Progenitor cell of endocrine pancreas (in vitro differentiated cells): ENCODE data around the gene TFAP2E. TPM values are rescaled to one million over a fixed set of nuclear protein-coding genes. Genes with fewer than 3 reads are reported as not detected.

ENCODE experiments used
- DNase-seq: peaks from one replicate; pipeline ENCODE4 v3.0.0; 2021; ENCODE audit warnings: low spot score; ENCODE audit not compliant: unreplicated experiment
- H3K27ac Mint-ChIP-seq: 2 replicates; pipeline ENCODE4 v1.8.0; 2021; ENCODE audit warnings: mild to moderate bottlenecking, moderate library complexity, mixed read lengths
- H3K27me3 Mint-ChIP-seq: 2 replicates; pipeline ENCODE4 v1.8.0; 2021; ENCODE audit warnings: mixed read lengths
- H3K36me3 Mint-ChIP-seq: 2 replicates; pipeline ENCODE4 v1.8.0; 2022; ENCODE audit warnings: mixed read lengths; ENCODE audit not compliant: insufficient read depth
- H3K4me1 Mint-ChIP-seq: 2 replicates; pipeline ENCODE4 v1.8.0; 2021; ENCODE audit warnings: low read depth, mixed read lengths
- H3K4me3 Mint-ChIP-seq: 2 replicates; pipeline ENCODE4 v1.8.0; 2021; ENCODE audit warnings: low read depth, mild to moderate bottlenecking, moderate library complexity, mixed read lengths
- H3K9me3 Mint-ChIP-seq: 2 replicates; pipeline ENCODE4 v1.8.0; 2021; ENCODE audit warnings: low read depth, mixed read lengths
- total RNA-seq: library from RNA; stranded (reverse); gene quantifications from 2 replicates; pipeline ENCODE4 v1.2.1, GENCODE V29; 2021
- TF ChIP-seq, protein P1 (sequence below): fragments of 200-600 bp; sonication (generic); IDR thresholded peaks from one replicate; pipeline ENCODE4 v1.5.0; 2021; ENCODE audit warnings: antibody characterized with exemption, mild to moderate bottlenecking; ENCODE audit not compliant: unreplicated experiment

The TFAP2E gene
- total RNA-seq, 1 donor from 2014 or later = 0.55 TPM

- no peaks in the 10 kb centered on the region for H3K27me3 Mint-ChIP-seq
- peaks cover 13% of the 10 kb centered on the region for H3K36me3 Mint-ChIP-seq
- H3K9me3 Mint-ChIP-seq = no peaks in the 10 kb centered on the region
- TF ChIP-seq, protein P1, sequence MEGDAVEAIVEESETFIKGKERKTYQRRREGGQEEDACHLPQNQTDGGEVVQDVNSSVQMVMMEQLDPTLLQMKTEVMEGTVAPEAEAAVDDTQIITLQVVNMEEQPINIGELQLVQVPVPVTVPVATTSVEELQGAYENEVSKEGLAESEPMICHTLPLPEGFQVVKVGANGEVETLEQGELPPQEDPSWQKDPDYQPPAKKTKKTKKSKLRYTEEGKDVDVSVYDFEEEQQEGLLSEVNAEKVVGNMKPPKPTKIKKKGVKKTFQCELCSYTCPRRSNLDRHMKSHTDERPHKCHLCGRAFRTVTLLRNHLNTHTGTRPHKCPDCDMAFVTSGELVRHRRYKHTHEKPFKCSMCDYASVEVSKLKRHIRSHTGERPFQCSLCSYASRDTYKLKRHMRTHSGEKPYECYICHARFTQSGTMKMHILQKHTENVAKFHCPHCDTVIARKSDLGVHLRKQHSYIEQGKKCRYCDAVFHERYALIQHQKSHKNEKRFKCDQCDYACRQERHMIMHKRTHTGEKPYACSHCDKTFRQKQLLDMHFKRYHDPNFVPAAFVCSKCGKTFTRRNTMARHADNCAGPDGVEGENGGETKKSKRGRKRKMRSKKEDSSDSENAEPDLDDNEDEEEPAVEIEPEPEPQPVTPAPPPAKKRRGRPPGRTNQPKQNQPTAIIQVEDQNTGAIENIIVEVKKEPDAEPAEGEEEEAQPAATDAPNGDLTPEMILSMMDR = no peak
- no peak overlapping the region for H3K4me3 Mint-ChIP-seq
- no peak for DNase-seq
- peaks cover 25% of the 10 kb centered on the region for H3K4me1 Mint-ChIP-seq
- no peak overlapping the region for H3K27ac Mint-ChIP-seq
Observed at GRCh38 chr1:35554266-35555211, 18.6 kb upstream of the TFAP2E start.

GRCh38 chr1:35555212-35555584 is 17.9 kb upstream of the TFAP2E start:
- peak overlapping the region; percentile 95 for H3K27ac Mint-ChIP-seq
- no peak for DNase-seq
- no peaks in the 10 kb centered on the region for H3K27me3 Mint-ChIP-seq
- H3K9me3 Mint-ChIP-seq = no peaks in the 10 kb centered on the region
- H3K4me3 Mint-ChIP-seq = peak overlapping the region; percentile 92
- H3K4me1 Mint-ChIP-seq = peaks cover 25% of the 10 kb centered on the region
- TF ChIP-seq, protein P1 = no peak
- peaks cover 13% of the 10 kb centered on the region for H3K36me3 Mint-ChIP-seq

DNA sequence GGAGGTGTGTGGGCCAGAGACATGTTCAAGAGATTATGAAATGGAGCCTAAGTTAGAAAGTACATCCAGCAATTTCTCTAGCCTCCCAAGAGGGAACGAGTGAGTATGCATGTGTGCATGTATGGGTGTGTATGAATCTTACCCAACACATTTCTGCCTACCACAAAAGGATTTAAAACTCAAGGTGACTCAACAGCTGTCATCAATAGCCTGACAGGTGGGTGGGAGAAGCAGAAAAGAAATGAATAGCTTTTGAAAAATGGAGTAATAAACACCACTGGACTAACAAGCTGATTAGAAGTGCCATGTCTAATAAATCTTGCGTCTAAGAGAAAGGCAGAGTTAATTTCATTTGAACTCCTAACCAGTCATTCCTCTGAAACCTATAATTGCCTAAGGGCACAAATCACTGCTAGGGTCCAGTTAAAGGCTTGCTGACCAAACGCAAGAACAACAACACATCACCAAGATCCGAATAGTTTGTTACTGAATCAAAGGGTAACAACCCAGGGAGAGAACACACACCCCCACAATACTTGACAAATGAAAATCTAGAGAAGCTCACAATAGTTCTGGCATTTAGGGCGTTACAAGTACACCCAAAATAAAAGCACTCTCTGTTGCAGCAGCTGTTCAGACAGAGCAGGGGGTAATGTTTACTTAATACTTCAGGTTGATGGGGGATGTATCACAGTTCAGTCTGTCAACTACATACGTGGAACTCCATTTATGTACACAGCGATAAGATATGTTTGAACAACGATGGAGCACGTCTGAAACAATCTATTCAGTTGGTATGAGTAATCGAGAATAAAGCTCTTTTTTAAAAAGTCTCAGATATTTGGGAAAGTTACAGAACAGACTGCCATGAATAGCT is 17.3 kb upstream of the TFAP2E start:
- no peaks in the 10 kb centered on the region for H3K27me3 Mint-ChIP-seq
- DNase-seq = no peak

GRCh38 chr1:35556484-35557117 is 16.5 kb upstream of the TFAP2E start:
- Mint-ChIP-seq H3K36me3 (peaks cover 13% of the 10 kb centered on the region), H3K4me3 (peak overlapping the region; percentile 92), H3K9me3 (no peaks in the 10 kb centered on the region), H3K27ac (peak overlapping the region; percentile 95), H3K4me1 (peaks cover 25% of the 10 kb centered on the region), H3K27me3 (no peaks in the 10 kb centered on the region)
- no peak for DNase-seq
- TF ChIP-seq, protein P1 = no peak

More for the DNA sequence above, 17.3 kb upstream of the TFAP2E start:
- Mint-ChIP-seq H3K36me3 (peaks cover 12% of the 10 kb centered on the region), H3K27ac (peak overlapping the region; percentile 95), H3K4me1 (peaks cover 25% of the 10 kb centered on the region), H3K4me3 (peak overlapping the region; percentile 92), H3K9me3 (no peaks in the 10 kb centered on the region)
- TF ChIP-seq, protein P1 = no peak

DNA sequence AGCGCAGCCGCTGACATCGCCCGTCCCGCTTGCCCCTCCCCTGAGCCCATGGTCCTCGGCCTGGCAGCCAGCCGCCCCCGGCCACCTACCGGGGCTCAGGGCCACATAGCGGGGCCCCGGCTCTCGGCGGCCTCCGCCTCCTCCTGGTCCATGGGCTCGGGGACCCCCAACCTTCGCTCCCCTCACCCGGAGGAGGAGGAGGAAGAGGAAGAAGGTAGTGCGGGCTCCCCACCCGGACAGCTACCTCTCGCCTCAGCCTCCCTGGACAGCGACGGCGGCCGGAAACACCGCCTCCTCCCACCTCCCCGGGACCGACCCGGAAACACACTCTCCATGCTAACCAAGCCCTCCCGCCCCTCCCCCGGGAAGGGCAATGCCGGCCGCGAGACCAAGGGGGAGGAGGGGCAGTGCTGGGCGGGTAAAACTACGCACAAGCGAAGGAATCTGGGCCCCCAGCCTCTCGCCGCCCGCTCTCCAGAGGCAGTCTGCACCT is 15.9 kb upstream of the TFAP2E start, which contains the start of gene KIAA0319L:
Gene KIAA0319L, minus strand, starts transcription at position 286 of the 493 bp plus-strand sequence. CDS start 2,912 bp downstream, outside the sequence.
- H3K27me3 Mint-ChIP-seq = no peaks in the 10 kb centered on the region
- H3K9me3 Mint-ChIP-seq = no peaks in the 10 kb centered on the region
- peaks cover 25% of the 10 kb centered on the region for H3K4me1 Mint-ChIP-seq
- TF ChIP-seq, protein P1 = no peak
- H3K27ac Mint-ChIP-seq = peak within 1 kb of the TSS; percentile 98
- peak; percentile 62 for DNase-seq
- peak within 1 kb of the TSS; percentile 92 for H3K4me3 Mint-ChIP-seq
- H3K36me3 Mint-ChIP-seq = peaks cover 9% of the 10 kb centered on the region
